Activated T-cell treated with anti-CD3 and anti-CD28 coated beads, Interleukin-2, amount 50 U/mL, for 4 hours (primary cell): ENCODE measurements around the gene DNAI2. TPM values are rescaled to one million over a fixed set of nuclear protein-coding genes. Genes with fewer than 3 reads are reported as not detected.

Experiments used
- ATAC-seq, 2 donors: fragments of 200-7000 bp; cut with Tn5 transposase; one replicate each; pipeline ENCODE4 v1.10.0; 2021
- DNase-seq: peaks from one replicate; pipeline ENCODE4 v3.0.0-alpha.2; 2020
- H3K27me3 Mint-ChIP-seq: one replicate; pipeline ENCODE4 v1.8.0; 2021; ENCODE audit warnings: low read depth, mixed read lengths
- H3K36me3 Mint-ChIP-seq: one replicate; pipeline ENCODE4 v1.8.0; 2022; ENCODE audit warnings: mixed read lengths; ENCODE audit not compliant: insufficient read depth
- H3K4me1 Mint-ChIP-seq: one replicate; pipeline ENCODE4 v1.8.0; 2021; ENCODE audit warnings: low read depth, mixed read lengths
- H3K4me3 Mint-ChIP-seq: one replicate; pipeline ENCODE4 v1.8.0; 2021; ENCODE audit warnings: mild to moderate bottlenecking, moderate library complexity, mixed read lengths
- H3K9me3 Mint-ChIP-seq: one replicate; pipeline ENCODE4 v1.8.0; 2021; ENCODE audit warnings: mixed read lengths
- total RNA-seq, 3 donors: library from RNA; stranded (reverse); gene quantifications; one replicate each; pipeline ENCODE4 v1.2.1, GENCODE V29; 2021

The DNAI2 gene
- total RNA-seq, 3 donors from 2014 or later = not detected

DNA sequence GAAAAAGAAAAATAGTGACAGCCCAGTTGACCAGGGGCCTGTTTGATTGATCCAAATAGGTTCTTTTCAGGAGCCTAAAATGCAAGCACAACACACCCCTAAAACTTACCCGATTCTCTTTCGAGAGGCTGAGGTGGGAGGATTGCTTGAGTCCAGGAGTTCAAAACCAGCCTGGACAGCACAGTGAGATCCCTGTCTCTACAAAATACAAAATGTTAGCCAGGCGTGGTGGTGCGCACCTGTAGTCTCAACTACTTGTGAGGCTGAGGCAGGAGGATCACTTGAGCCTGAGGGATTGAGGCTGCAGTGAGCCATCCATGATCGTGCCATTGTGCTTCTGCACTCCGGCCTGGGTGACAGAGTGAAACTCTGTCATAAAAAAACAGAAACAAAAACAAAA is 50.5 kb downstream of the DNAI2 start:
- Mint-ChIP-seq H3K9me3 (no peaks in the 10 kb centered on the region), H3K27me3 (peaks cover 10% of the 10 kb centered on the region), H3K4me3 (no peak overlapping the region), H3K4me1 (peaks cover 25% of the 10 kb centered on the region), H3K36me3 (no peaks in the 10 kb centered on the region)
- ATAC-seq (no peak), DNase-seq (no peak)

DNA sequence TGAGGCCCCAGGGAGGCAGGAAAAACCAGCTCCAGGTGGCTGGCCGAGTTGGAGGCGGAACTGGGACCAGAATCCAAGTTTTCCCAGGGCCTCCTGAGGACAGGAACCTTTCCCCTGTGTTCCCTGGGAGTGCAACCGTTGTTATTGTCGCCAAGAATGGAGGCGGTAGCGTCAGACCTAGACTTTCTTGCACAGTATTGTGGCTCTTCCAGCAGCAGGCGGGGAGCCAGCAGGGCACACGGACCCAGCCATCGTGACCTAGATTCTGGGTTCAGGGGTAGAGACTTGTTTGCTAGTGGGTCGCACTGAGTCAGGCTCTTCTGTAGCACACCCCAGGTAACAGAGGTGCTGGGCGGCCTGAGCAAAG is 51.3 kb downstream of the DNAI2 start:
- DNase-seq (no peak), ATAC-seq (peak; percentile 7 to 13)
- H3K4me1 Mint-ChIP-seq = peaks cover 26% of the 10 kb centered on the region
- peak overlapping the region; percentile 55 for H3K4me3 Mint-ChIP-seq
- H3K27me3 Mint-ChIP-seq = peaks cover 9% of the 10 kb centered on the region
- no peaks in the 10 kb centered on the region for H3K9me3 Mint-ChIP-seq
- no peaks in the 10 kb centered on the region for H3K36me3 Mint-ChIP-seq

DNA sequence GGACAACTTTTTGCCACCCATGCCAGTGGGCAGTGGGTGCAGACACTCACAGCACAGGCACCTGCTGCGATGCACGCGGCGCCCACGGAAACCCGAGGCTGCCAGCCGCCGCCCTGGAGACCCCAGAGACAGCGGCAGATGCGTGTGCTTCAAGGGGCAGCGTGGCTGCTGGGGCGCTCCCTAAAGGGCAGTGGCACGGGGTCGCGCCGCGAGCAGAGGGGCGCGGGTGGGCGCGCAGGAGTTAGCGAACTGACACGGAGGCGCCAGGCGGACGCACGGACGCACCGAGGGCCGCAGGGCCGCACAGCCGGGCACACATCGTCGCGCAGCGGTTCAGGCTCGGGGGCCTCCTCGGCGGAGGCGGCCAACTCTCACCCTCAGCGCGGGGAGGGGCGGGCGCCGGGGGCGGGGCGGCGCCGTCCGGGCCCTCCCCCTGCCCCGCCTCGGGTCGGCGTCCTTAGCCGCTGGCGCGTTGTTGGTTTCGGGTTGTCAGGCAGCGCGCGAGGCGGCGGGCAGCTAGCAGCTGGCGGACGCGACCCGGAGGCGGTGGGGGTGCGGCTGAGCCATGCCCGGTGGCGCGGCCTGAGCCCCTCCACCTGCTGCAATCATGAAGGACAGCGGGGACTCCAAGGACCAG is 51.8 kb downstream of the DNAI2 start, which contains the start of gene KIF19:
Gene KIF19, plus strand, starts transcription at position 484 of the 637 bp plus-strand sequence. Its CDS starts 124 bp downstream, at position 608.
- no peaks in the 10 kb centered on the region for H3K36me3 Mint-ChIP-seq
- peak within 1 kb of the TSS; percentile 55 for H3K4me3 Mint-ChIP-seq
- peaks cover 9% of the 10 kb centered on the region for H3K27me3 Mint-ChIP-seq
- H3K4me1 Mint-ChIP-seq = peaks cover 26% of the 10 kb centered on the region
- DNase-seq = peak; percentile 35
- ATAC-seq = peak; percentile 92 to 93
- H3K9me3 Mint-ChIP-seq = no peaks in the 10 kb centered on the region

DNA sequence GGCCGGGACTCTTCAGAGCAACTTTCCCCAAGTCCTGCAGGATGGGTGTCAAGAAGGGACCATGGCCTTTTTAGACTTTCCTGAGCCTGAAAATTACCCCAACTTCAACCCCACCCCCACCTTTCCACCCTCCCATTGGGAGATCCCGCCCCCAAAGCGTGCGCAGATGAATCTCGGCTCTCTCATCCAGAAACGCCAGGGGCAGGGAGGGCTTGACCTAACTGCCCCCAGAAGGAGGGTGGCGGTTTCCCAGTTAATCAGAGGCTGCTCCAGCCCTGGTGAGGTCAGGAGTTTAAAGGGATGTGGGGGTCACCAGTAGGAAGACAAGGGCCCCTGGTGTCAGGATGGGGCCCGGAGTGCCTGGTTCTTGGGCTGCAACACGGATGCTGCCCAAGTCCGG is 52.5 kb downstream of the DNAI2 start:
- Mint-ChIP-seq H3K36me3 (no peaks in the 10 kb centered on the region), H3K27me3 (peaks cover 9% of the 10 kb centered on the region), H3K4me1 (peaks cover 26% of the 10 kb centered on the region), H3K9me3 (no peaks in the 10 kb centered on the region), H3K4me3 (peak overlapping the region; percentile 50)
- DNase-seq = no peak
- no peak for ATAC-seq

DNA sequence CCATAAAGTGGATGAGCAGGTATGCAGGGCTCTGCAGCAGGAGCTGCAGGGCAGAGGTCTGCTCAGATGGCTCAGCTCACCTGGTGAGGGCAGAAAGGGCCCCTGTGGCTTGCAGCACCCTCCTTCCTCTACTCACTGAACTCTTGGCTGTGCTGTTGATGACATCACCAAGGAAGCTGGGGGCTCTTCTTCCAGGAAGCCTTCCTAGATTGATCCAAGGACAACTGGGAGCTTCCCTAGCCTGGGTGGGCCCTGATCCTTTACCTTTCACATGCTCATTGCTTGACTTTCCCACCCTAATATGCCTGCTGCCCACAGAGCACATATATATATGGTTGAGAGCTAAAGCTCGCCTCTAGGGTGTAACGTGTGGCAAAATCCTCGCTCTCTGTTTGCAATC is 54.5 kb downstream of the DNAI2 start:
- ATAC-seq (no peak), DNase-seq (no peak)
- H3K36me3 Mint-ChIP-seq = no peaks in the 10 kb centered on the region
- H3K27me3 Mint-ChIP-seq = peaks cover 6% of the 10 kb centered on the region
- no peak overlapping the region for H3K4me3 Mint-ChIP-seq
- no peaks in the 10 kb centered on the region for H3K9me3 Mint-ChIP-seq
- peaks cover 26% of the 10 kb centered on the region for H3K4me1 Mint-ChIP-seq

DNA sequence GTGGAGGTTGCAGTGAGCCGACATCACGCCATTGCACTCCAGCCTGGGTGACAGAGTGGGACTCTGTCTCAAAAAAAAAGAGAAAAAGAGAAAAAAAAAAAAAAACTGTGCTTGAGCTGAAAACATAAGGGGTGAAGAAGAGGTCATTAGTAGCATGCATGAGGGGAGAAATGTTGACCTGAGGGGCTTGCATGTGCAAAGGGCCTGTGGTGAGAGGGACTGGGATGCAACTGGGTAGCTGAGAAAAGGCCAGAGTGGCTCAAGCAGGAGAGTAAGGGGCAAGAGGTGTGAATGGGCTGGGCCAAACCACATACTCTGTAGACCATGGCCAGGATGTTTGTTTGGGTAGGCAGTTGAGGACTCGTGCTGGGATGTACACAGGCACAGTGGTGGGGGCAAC is 55.3 kb downstream of the DNAI2 start:
- Mint-ChIP-seq H3K4me3 (no peak overlapping the region), H3K36me3 (no peaks in the 10 kb centered on the region), H3K9me3 (no peaks in the 10 kb centered on the region), H3K27me3 (peaks cover 6% of the 10 kb centered on the region), H3K4me1 (peaks cover 26% of the 10 kb centered on the region)
- ATAC-seq = no peak
- no peak for DNase-seq

DNA sequence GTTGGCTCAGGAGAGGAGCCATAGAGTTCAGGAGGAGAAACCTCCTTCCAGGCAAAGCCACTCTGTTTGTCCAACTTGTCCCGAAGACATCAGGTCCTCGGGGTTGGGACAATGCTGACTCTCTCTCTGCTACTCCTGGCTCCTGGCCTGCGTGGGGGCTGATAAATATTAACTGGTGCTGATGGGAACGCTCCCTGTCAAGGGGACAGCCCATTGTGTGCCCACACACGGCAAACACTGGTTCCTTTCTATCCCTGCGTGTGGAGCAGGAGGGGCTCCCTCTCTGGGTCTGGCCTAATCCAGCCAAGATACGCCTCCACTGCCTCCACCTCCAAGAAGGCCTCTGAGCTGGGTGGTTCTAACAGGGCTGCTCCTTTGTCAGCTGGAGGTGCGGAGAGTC is 56.4 kb downstream of the DNAI2 start:
- ATAC-seq (no peak), DNase-seq (no peak)
- H3K27me3 Mint-ChIP-seq = peaks cover 6% of the 10 kb centered on the region
- no peaks in the 10 kb centered on the region for H3K36me3 Mint-ChIP-seq
- H3K4me3 Mint-ChIP-seq = no peak overlapping the region
- no peaks in the 10 kb centered on the region for H3K9me3 Mint-ChIP-seq
- peaks cover 22% of the 10 kb centered on the region for H3K4me1 Mint-ChIP-seq

DNA sequence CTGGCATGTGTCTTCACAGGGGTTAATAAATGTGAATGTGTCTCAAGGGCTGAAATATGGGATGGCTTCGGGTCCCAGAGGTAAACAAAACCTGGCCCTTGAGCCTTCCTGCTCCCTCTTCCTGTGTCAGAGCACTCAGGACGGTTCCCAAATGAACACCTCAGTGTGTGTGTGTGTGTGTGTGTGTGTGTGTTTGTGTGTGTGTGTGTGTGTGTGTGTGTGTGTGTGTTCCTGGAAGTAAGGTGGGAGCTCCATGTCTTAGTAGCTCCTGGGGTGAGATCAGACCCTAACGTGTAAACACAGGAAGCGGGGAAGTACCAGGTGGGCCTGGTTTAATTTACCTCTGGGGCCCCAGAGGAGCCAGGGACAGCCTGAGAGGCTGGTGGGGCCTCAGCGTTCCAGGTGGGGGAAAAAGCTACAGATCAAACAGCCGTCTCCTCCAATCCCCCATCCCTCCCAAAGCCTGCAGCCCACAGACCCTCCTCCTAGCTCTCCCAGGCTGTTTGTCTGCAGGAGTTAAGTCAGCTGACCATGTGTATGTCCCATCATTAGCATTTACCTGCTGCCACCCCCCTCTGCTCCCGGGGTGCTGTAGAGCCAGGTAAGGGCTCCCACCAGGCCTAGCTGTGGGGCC is 58.1 kb downstream of the DNAI2 start:
- no peaks in the 10 kb centered on the region for H3K27me3 Mint-ChIP-seq
- H3K4me1 Mint-ChIP-seq = peaks cover 14% of the 10 kb centered on the region
- H3K9me3 Mint-ChIP-seq = no peaks in the 10 kb centered on the region
- no peaks in the 10 kb centered on the region for H3K36me3 Mint-ChIP-seq
- no peak overlapping the region for H3K4me3 Mint-ChIP-seq
- no peak for DNase-seq
- ATAC-seq = no peak

DNA sequence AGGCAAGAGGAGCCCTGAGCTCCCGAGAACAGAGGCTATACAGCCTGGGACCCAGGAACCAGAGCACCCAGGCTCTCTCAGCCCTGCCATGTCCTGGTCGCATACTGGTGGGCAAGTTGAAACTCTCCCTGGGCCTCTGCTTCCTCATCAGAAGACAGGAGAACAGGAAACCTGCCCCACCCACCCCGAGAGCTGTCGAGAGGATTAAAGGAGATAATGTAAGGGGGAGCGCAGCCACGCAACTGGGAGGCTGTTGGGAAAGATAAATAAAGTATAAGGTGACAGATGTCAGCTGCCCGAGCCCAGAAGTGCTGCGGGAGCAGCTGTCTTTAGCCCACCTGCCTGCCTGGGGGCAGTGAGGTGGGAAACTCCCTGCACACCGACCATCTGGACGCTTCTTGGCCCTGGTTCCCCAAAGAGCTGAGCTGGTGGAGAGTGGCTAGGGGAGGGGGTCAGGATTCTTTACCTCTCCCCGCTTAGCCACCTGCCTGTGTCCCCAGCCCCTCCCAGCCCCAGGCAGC is 58.8 kb downstream of the DNAI2 start:
- ATAC-seq (no peak), DNase-seq (no peak)
- H3K36me3 Mint-ChIP-seq = no peaks in the 10 kb centered on the region
- H3K27me3 Mint-ChIP-seq = no peaks in the 10 kb centered on the region
- no peaks in the 10 kb centered on the region for H3K9me3 Mint-ChIP-seq
- no peak overlapping the region for H3K4me3 Mint-ChIP-seq
- peaks cover 12% of the 10 kb centered on the region for H3K4me1 Mint-ChIP-seq

DNA sequence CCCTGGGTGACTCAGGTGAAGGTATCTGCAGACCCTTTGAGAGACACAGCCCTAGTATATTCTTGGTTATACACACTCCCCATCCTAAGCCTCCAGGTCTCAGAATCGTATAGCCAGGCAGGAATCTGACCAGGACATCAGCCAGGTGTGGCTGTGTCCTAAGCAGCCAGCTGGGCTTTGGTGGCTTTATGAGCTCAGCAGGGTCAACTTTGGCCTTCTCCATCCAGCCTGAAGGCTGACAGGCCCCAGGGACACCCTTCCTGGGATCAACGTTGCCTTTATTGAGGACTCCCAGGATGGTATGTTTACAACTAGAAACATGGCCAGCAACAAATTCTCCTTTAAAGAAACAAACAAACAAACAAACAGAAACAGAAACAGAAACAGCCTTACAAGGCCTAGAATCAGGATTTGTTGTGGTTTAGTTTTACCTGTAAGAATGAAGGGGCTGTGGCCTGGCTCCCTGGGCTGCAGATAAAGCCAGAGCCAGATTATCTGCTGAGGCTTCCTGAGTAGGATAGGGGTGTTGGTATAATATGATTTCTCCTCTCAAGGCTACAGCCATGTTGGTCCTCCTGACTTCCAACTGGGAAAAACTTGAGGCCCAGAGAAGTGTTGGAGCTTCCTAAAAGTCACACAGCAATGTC is 60.5 kb downstream of the DNAI2 start:
- Mint-ChIP-seq H3K4me1 (peaks cover 2% of the 10 kb centered on the region), H3K4me3 (no peak overlapping the region), H3K36me3 (no peaks in the 10 kb centered on the region), H3K9me3 (no peaks in the 10 kb centered on the region), H3K27me3 (no peaks in the 10 kb centered on the region)
- ATAC-seq = no peak
- no peak for DNase-seq

DNA sequence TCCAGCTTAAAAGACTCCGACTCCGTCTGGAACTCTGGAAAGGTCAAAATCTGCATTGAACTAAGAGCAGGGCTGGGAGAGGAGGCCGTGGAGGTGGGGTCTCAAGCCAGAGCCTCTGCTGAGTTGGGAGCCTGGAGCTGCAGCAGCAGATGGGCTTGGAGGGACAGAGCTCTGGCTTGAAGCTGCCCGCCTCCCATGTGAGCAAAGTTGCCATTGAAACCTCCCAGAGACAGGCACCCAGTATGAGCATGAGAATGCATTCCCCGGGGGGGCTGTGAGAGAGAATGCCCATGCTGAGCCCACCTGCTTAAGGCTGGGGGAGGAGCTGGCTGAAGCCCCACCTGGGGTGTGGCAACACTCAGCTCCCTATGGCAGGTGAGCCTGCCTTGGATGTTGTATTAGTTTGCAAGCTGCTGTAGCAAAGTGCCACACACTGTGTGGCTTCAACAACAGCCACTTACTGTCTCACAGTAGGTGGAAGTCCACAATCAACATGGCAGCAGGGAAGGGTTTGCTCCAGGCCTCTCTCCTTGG is 61.6 kb downstream of the DNAI2 start:
- Mint-ChIP-seq H3K4me3 (no peak overlapping the region), H3K9me3 (no peaks in the 10 kb centered on the region), H3K4me1 (no peaks in the 10 kb centered on the region), H3K36me3 (no peaks in the 10 kb centered on the region), H3K27me3 (no peaks in the 10 kb centered on the region)
- no peak for DNase-seq
- no peak for ATAC-seq

DNA sequence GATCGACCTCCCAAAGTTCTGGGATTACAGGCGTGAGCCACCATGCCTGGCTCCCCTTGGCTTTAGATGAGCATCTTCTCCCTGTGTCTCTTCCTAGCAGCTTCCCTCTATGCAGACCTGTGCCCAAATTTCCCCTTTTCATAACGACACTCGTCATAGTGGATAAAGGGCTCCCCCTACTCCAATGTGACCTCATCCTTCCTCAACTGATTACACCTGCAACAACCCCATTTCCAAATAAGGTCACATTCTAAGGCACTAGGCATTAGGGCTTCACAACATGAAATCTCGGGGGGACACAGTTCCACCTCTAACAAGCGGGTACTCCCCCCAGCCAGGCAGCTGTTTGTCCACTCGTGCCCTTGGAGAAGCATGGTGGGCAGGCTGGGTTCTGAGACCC is 62.3 kb downstream of the DNAI2 start:
- Mint-ChIP-seq H3K9me3 (no peaks in the 10 kb centered on the region), H3K36me3 (no peaks in the 10 kb centered on the region), H3K27me3 (no peaks in the 10 kb centered on the region), H3K4me3 (no peak overlapping the region), H3K4me1 (no peaks in the 10 kb centered on the region)
- ATAC-seq (no peak), DNase-seq (no peak)

DNA sequence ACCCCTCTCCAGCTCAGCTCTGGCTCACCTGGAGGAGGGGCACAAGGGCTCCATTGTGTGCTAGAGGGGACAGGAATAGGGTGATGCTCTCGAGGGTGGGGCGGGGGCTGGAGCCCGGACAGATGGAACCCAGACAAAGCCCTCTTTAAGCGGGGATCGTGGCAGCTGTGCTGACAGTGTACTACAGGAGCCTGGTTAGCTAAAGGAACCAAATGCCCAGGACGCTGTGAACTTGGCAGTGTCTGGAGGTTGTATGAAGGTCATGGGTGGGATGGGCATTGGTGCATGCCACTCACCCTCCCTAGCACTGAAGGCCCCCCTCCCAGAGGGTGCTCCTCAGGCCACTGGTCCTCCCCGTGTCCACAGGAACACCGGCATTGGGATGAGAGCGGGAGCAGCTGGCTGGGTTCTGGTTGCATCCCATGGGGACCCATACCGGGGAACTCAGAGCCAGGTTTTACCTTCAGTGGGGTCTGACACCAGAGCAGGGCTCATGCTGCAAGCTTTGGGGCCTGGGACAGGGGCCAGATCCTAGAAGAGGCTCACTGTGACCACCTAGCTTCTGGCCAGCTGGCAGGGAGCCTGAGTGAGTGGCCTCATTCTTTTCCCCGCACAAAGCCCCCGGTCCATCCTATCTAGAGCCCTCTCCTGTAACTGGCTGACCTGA is 63.9 kb downstream of the DNAI2 start:
- no peak overlapping the region for H3K4me3 Mint-ChIP-seq
- no peak for DNase-seq
- H3K27me3 Mint-ChIP-seq = no peaks in the 10 kb centered on the region
- no peaks in the 10 kb centered on the region for H3K4me1 Mint-ChIP-seq
- H3K36me3 Mint-ChIP-seq = no peaks in the 10 kb centered on the region
- H3K9me3 Mint-ChIP-seq = no peaks in the 10 kb centered on the region
- no peak for ATAC-seq

DNA sequence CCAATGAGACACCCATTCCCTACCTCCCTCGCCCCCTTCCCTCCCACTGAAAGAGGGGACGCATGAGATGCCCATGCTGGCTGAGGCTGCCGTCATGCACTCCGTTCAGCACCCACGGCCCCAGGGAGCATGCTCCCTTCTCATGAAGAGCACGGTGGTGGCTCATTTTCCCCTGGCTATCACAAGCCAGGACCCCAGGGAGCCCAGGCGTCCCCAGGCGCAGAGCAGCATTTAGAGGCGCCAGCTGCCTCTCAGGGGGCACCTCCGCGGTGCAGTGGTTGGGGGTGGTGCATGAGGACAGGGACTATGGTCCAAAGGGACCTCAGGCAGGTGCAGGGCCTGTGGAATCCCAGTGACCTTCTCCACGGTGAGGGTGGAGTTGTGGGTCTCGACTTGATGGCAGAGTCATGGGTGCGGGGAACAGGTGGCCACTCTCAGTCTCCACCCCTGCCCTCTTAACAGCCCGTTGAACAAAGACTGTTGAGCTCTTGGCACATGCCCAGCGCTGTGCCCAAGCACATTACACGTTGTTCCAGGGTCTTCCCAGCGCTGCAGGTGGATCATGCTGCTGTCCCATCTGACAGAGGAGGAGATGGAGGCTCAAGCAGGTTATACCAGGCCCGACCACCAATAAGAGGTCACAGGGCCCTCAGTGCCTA is 65.6 kb downstream of the DNAI2 start:
- DNase-seq (no peak), ATAC-seq (no peak)
- Mint-ChIP-seq H3K27me3 (peaks cover 2% of the 10 kb centered on the region), H3K4me1 (no peaks in the 10 kb centered on the region), H3K36me3 (no peaks in the 10 kb centered on the region), H3K9me3 (no peaks in the 10 kb centered on the region), H3K4me3 (no peak overlapping the region)
